Measurements from ENCODE around the gene ARID5A.
"Not testable (repeated sequence)": the region's sequence is repeated elsewhere in the genome, so short reads cannot be mapped to it uniquely, and the experiment has no call there.

Gene ARID5A

DNA sequence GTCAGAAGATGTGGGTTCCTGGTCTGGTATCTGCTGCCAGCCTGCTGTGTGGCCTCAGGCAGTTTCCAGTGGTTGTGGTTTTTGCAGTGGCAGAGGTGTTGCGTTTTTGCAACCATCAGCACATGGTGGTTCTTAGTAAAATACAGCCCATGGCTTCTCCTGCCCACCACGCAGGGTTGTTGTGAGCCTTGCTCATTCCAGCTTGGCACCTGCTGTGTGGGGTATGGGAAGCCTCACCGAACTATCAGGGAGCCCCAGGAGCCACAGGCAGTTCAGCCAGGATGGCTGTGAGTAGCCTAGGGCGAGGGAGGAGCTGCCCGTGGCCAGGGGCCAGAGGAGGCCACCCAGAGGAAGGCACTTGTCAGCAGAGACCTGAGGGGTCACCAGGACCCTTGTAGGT is 9.8 kb downstream of the ARID5A start:
- DNase-seq: no peak

DNA sequence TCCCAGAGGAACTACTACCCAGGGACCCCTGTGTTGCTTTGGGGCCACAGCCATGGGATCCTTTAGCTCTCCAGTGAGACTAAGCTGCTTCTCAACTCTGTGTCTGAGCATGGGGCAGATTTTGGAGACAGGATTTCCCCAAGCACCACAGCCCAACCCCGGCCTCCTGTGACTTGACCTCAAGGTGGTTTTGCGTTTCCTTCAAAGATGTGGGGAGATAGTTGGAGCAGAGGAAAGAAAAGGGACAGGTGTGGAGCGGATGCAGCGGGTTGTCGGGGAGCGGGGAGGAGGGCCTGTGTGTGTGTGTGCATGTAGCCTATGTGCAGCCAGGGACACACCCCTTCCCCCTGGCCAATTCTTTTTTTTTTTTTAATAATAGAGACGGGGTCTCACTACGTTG is 10.2 kb downstream of the ARID5A start:
- no peak for DNase-seq

DNA sequence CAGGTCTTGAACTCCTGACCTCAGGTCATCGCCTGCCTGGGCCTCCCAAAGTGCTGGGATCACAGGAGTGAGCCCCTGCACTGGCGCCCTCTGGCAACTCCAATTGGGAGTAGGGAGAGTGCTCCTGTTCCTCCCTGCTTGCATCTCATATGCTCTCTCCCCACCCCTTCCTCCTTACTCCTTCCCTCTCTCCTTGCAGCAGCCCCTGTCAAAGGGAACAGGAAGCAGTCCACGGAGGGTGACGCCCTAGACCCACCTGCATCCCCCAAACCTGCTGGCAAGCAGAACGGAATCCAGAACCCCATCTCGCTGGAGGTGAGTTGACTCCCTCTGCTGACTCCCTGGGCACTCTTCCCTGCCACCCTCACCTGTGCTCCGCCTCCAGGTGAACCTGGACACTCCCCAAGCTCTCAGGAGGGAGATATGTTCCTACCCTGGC is 10.7 kb downstream of the ARID5A start:
- no peak for DNase-seq

DNA sequence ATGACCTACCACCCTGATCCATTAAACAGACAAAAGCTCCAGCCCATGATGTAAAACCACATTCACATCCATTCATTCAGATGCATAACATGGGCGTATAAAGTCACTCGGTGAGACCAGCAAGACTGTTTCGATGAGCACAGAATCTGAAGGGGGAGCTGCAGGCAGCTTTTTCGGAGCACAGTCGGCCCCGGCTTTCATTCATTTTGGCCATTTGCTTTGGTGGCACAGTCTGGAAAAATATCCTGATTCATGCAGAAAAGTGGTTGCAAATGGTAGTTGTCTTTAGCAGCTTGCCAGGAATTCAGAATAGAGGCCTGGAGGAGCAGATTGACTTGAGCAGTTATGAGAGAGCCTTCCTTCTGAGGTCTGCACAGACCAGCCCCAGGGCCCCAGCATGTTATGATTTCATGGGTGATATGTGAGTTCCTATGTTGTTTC is 11.2 kb downstream of the ARID5A start:
- DNase-seq: no peak

DNA sequence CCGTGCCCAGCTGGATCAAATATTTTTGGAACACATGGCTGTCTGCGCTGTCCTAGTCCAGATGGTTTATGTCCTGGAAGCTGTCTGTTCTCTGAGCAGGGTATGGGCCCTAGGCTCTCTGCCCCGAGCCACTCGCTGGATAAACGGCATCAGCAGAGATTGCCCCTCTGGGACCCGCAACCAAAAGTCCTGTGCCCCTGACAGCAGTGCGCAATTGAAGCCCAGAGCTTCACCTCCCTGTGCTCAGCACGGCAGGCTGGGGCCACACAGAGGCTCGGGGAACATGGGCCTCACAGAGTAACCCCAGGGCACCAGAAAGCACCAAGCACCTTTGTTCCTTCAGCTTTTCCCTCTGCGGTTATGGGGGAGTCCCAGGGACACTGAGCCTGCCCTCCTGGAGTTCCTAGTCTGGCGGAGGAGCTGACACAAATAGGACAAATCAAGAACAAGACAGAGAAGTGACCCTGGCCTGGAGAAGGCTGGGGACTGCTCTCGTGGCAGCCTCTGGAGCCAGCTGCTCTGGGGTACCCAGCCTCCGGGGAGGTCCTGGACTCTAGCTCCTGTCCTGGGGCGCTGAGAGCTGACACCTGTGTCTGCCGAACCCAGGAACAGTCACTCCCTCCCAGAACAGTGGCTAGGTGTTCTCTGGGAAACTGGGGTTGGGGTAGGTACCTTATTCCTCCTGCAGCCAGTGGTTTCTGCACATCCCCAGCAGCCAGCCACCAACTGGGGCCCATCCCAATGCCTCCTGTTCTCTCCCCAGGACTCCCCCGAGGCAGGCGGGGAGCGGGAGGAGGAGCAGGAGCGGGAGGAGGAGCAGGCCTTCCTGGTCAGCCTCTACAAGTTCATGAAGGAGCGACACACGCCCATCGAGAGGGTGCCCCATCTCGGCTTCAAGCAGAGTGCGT is 12.3 kb downstream of the ARID5A start:
- DNase-seq: no peak

DNA sequence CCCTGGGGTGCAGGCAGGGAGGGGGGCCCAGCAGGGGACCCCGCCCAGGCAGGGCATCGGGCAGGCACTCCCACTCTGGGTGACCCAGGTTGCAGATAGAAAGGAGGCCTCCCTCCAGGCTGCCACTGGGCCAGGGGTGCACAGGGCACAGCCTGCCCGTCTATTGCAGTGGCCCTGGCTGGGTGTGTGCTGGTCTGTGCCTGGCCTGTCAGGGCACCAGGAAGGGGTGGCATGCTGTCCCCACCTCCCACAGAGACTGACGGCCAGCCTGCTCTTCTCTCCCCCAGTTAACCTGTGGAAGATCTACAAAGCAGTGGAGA is 12.9 kb downstream of the ARID5A start:
- no peak for DNase-seq

DNA sequence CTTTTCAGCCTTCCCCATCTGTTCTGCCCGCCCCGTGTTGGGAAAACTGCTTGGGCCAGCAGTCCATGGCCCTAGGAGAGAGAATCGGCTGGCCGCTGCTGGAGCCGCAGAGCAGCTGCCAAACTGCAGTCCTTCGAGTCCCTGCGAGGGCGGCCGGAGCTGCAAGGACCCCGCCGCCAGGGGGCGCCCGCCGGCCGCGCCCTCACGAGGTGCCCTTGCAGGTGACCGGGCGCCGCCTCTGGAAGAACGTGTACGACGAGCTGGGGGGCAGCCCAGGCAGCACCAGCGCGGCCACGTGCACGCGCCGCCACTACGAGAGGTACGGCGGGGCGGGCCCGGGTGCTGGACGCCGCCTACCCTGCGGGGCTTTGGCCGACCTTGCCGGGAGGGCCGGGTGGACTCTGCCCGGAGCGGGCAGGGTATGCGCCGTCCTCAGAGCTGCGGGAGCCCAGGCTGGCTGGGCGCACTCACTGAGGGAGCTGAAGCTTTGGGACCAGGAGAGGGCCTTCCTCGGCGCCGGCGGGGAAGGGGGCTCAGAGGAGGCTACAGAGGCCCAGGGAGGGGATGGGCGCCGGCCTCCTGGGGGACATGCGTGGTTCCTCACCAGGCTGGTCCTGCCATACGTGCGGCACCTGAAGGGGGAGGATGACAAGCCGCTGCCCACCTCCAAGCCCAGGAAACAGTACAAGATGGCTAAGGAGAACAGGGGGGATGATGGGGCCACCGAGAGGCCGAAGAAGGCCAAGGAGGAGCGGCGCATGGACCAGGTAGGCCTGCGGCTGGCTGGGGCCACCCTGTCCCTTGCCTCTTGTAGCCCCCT is 13.6 kb downstream of the ARID5A start:
- no peak for DNase-seq

DNA sequence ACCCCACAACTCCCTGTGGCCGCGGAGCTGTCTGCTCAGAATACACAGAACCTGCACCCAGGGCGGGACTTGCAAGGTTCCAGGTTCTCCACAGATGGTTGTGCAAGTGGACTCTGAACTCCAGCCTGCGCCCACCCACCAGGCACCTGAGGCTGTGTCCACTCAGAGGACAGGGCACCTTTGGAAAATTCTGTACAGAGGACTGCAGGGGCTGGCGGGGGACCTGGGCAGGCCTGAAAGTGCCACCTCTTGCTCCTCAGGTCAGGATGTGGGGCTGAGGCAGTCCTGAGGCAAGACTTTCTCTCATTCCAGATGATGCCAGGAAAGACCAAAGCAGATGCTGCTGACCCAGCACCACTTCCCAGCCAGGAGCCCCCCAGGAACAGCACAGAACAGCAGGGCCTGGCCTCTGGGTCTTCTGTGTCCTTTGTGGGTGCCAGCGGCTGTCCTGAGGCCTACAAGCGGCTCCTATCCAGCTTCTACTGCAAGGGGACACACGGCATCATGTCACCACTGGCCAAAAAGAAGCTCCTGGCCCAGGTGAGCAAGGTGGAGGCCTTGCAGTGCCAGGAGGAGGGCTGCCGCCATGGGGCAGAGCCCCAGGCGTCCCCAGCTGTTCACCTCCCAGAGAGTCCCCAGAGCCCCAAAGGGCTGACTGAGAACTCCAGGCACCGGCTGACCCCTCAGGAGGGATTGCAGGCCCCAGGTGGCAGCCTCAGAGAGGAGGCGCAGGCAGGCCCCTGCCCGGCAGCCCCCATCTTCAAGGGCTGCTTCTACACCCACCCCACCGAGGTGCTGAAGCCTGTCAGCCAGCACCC is 14.4 kb downstream of the ARID5A start:
- no peak for DNase-seq

DNA sequence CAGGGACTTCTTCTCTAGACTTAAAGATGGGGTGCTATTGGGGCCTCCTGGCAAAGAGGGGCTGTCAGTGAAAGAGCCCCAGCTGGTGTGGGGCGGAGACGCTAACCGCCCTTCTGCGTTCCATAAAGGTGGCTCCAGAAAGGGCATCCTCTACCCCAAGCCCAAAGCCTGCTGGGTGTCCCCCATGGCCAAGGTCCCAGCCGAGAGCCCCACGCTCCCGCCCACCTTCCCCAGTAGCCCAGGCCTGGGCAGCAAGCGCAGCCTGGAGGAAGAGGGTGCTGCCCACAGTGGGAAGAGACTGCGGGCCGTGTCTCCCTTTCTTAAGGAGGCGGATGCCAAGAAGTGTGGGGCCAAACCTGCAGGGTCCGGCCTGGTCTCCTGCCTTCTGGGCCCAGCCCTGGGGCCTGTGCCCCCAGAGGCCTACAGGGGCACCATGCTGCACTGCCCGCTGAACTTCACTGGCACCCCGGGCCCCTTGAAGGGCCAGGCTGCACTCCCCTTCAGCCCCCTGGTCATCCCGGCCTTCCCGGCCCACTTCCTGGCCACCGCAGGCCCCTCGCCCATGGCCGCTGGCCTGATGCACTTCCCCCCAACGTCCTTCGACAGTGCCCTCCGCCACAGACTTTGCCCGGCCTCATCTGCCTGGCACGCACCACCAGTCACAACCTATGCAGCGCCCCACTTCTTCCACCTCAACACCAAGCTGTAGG is 15.2 kb downstream of the ARID5A start:
- no peak for DNase-seq

DNA sequence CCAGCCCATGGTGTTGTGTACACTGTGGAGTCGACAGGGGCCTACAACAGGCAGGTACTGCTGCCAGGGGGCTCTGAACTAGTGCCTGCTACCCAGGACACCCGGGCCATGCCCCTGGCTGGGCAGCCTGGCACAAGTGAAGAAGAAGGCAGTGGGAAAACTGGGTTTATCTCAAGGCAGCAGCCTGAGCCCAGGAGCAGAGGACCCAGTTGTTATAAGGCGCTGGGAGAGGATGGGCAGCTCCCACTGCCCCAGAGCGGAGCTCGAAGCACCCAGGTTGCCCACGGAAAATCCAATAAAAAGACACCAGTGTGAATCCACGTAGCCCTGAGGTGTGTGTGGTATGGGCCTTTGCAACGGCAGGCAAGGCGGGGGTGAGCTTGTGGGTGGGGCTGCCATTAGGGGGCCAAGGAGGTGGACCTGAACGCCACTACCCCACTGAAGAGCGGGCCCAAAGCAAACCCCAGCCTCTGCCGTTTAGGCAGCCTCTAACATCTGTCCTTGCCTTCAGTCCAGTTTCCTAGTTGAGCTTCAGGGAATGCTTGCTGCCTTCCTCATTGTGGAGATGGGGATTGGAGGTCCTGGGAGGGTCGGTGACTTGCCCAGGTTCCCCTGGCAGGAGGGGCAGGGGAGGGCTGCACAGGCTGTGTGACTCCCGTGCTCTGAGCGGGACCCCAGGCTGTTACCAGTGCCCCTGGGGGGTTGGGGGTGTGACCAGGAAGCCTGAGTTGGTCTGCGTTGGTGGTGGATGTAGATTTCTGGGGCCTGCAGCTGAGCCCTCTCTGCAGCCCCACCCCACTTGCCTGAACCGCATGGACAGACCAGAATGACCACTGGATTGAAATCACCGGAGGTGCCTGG is 16.0 kb downstream of the ARID5A start:
- DNase-seq: no peak

DNA sequence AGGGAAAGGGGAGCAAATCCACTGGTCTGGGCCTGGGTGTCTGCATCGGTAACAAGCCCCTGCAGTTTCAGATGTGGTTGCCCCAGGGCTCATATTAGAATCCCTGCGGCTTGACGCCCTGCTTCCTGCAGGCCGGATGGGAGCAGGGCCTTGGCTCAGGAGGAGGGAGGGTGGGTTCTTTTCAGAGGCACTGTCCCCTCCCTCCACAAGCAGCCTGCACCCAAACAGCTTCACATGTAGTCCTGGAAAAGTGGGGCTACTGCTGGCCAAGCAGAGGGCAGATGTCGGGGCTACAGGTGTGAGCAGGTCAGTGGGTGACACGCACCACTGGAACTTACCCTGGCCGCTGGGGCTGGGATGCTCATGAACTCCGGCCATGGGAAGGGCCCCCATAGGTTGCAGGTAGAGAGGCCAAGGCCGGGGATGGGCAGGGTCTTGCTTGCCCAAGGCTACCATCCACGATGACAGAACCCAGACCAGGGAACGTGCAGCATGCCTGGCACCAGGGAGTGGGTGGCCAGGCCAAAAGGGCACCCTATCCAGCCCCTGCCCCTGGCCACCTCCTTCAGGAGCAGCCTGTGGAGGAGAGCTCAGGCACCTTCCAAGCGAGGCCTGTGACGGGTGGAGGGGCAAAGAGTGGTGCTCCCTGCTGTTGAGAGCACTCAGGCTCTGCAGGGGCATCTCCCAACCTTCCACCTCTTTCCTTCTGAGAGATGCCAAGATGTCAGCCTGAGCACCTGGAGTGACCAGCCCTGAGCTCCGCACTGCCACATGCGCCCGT is 16.8 kb downstream of the ARID5A start:
- DNase-seq: no peak

DNA sequence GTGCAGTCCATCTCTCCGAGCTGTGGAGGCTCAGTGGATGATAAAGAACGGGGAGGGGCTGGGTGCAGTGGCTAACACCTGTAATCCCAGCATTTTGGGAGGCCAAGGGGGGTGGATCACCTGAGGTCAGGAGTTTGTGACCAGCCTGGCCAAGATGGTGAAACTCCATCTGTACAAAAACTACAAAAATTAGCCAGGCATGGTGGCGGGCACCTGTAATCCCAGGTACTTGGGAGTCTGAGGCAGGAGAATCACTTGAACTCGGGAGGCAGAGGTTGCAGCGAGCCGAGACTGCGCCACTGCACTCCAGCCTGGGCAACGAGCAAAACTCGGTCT is 17.4 kb downstream of the ARID5A start:
- DNase-seq: not testable (repeated sequence)

DNA sequence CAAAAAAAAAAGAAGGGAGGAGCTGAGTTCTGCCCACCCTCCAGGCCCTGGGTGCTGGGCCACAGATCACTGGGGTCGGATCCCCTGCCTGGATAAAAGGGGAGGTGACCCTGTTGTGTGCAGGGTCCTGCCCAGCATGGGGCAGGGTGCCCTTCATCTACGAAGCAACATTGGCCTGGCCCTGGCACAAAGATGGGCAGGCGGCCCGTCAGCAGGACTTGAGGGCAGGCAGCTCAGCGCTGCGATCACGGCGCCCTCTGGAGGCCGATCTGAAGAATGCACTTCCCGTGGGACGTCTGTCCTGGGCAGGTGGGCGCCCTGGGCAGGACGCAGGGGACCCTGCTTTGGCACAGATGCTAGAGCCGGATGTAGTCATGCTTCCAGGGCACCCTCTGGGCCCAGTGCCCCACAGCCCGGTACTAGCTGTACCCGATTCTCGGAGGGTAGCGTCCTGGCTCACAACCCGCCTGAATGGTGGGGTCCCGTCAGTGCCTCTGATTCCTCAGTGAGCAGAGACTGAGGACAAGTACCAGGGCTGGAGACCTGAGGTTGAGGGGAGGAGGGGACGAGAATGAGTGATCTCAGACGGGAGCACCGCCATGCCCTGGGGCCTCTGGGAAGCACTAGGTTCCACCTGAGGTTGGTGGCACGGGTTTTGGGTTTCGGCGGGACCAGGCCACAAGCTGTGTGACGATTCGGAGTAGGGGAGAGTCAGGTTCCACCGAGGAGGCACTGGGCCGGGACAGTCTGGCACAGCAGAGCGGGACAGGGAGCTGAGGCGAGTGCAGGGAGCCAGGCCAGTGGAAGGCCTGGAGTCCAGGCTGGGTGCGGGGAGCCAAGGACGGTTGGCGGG is 18.0 kb downstream of the ARID5A start:
- DNase-seq: no peak

DNA sequence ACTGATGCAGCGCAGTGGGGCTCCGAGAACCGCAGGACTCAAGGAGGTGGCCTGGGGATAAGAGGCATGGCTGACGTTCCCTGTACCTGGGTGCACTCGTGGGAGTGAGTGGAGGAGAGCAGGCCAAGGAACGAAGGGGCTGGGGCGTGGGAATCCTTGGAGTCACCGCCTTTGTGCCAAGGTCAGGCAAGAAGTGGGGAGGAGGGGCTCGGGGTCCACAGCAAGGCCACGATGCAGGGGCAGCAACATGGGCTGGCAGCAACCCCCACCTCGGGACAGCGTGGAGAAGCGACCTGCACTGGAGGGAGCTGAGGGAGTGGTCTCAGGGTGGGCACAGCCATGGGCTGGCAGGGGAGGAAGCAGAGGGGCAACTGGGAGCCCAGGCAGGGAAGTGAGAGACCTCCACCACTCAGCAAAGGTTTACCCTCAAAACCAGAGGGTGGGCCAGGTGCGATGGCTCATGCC is 18.6 kb downstream of the ARID5A start:
- no peak for DNase-seq

DNA sequence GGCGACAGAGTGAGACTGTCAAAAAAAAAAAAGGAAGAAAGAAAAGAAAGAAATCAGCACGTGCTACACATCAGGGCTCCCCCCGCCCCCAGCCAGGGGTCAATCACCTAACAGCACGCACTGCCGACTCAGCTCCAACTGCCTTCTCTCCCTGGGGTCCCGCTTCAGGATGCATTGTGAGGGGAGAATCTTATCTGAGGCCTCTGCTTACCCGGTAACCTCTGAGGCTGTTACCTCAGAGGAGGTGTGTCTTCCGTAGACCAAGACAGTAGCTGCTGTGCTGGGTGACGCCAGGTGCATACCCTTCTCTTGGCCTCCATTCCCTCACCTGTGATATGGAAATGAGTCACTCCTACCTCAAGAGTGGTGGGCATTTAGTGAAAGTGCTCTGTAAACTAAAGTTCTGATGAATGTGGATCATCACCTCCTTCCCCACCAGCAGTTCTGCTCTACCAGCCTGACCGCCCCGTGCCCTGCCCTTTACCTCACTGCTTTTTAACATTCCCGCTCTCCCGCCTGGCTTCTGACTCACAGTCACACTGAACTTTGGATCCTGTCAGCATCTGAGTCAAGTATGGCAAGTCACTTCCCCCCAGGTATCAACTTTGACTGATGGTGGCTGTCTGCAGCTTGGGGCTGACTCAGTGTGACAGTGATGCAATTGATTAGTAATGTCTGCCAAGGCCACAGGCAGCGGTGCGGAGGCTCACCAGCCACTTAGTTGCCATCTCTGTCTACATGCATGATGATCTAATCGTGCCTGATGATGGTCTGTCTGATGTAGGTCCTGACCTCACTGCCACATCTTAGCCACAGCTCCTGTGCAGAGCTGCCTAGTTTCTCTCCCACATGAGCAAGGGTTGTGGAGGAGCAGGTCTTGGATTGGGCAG is 20.1 kb downstream of the ARID5A start:
- DNase-seq: no peak

DNA sequence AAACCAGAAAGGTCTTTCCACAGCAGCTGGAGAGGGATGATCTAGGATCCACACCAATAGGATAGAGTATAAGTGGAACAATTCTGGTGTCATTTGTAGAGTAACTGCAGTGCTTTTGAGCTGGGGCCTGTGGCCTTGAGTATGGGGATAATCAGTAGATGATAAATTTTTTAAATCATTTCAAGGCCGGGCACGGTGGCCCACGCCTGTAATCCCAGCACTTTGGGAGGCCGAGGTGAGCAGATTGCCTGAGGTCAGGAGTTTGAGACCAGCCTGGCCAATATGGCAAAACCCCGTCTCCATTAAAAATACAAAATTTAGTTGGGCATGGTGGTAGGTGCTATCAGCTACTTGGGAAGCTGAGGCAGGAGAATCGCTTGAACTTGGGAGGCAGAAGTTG is 20.9 kb downstream of the ARID5A start:
- not testable (repeated sequence) for DNase-seq

DNA sequence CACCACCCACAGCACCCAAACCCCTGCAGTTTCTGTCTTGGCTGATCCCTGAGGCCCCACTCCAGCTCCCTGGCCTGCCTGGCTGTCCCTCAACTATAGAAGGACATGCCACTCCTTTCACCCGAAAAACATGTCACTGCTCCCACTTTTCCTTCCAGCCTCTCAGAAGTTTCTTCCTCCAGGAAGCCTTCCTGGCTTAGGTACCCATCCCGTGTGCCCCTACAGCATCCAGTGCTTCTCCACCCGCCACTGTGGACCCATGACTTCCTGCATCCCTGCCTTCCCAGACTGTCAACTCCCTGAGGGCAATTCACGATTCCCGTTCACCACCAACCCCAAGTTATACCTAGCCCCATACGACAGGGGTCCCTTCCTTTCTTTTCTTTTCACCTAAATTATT is 21.5 kb downstream of the ARID5A start:
- no peak for DNase-seq

DNA sequence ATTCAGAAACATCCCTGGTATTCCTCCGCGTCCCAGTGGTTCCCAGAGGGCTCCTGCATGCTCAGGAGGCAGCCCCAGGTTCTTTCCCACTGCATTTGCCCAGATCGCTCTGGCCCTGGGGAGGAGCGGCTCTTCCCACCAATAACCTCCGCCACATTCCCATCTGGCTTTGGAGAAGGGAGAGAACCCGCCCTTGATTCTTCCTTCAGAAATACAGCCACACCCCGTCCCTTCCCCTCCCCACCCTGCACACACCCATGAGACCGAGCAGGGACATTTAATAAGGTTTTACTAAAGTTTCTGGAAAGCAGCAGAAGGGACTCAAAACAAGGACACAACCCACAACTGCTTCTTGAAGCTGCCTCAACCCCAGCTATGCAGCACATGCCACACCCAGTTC is 21.9 kb downstream of the ARID5A start:
- no peak for DNase-seq

DNA sequence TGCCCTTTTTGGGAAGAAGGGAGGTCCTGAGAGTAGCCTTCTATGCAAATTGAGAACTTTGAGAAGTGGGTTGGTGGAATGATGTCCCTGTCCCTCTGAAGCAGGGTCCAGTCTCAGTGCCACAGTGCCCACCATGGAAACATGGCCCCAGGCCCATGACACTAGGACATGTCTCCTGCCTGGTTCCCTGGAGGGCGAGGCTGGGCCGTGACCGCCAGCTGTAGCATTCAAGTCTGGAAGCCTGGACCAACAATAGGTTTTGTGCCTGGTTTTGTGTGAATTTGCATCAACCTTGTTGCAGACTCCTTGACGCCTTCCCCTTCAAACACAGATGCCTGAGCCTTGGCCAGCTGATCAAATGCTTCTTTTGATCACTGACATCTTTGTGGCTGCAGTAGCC is 27.5 kb downstream of the ARID5A start:
- DNase-seq: no peak

Data from NCI-H524 treated with DMSO at 0.1 percent for 48 hours (cell line).